ENCODE measurements around the gene VPS11.

The VPS11 gene

DNA sequence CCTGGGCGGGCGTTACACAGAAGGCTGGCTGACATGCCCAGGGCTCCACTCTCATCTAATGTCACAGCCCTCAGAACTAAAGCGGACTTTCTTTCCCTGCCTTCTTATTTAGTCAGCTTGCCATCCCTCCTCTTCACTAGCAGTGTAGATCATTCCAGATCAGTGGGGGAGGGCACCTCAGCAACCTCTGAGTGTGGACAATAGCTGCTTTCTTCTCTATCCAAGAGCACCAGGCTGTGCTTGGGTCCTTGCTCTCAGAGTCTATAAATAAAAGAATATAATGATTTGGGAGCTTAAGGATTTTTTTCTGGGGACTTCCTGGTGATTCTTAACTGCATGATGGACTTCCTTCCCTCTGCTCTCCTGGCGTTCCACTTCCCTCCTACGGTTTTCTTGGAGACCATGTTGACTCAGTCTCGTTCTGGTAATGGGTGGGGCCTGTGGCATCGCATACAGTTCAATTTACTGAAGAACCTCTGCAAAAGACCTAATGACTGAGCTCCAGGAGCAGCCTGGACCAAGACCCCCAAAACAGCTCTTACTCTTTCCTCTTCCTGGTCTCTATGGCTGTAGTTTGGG lies 14.2 kb downstream of the VPS11 start:
- no peak for DNase-seq (ENCODE audit: low read depth in 3 of 3)

DNA sequence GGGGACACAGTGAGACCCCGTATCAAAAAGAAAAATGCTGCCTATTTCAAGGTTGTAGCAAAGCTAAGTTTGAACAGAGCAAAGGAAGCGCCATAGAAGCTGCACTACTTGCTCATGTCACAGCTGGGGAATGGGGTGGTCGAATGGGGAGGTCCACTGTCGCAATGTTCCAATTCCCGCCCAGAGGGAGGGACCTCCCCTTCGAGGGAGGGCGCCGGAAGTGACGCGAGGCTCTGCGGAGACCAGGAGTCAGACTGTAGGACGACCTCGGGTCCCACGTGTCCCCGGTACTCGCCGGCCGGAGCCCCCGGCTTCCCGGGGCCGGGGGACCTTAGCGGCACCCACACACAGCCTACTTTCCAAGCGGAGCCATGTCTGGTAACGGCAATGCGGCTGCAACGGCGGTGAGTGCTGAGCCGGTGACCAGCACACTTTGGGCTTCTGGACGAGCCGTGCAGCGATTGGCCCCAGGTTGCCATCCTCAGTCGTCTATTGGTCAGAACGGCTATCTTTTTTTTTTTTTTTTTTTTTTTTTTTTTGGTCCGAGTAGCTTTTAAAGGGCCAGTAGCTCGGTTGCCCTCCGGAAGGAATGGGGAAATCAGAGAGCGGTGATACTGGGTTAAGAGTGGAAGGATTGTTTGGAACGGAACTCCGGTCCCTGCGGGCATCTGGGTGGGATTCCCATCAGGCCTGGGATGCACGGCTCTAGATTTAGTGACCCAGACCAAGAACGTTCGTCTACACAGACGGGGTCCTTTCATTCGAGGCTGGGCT lies 17.2 kb downstream of the VPS11 start, which contains the start of gene HMBS:
Gene HMBS (plus strand): TSS at position 219 of the 774 bp plus-strand sequence. CDS start 153 bp downstream, at position 372.
- peak; percentile 74 to 86 (median 86) for DNase-seq (ENCODE audit: low read depth in 3 of 3)

DNA sequence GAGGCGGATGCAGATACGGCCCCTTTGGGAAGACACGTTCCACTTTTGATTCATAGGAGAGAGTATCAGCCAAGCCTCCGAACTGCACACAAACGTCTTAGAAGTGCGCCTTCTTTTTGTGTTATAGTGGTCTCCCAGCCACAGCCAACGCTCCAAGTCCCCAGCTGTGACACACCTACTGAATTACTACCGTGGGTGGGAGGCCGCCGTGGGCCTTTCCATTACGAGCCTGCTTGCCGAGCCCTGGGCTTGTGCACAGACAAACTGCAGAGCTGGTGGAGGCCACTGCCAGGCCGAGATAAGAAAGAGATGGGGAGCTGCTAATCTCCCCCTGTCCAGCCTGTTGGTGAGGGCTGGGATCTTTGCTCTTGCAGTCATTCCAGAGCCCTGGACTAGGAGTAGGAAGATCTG lies 17.8 kb downstream of the VPS11 start:
- DNase-seq (ENCODE audit: low read depth in 3 of 3): peak in 2 of 3 experiments; percentile 26 to 48

GRCh38 chr11:119087123-119087522 lies 19.5 kb downstream of the VPS11 start:
- DNase-seq (ENCODE audit: low read depth in 3 of 3): no peak

DNA sequence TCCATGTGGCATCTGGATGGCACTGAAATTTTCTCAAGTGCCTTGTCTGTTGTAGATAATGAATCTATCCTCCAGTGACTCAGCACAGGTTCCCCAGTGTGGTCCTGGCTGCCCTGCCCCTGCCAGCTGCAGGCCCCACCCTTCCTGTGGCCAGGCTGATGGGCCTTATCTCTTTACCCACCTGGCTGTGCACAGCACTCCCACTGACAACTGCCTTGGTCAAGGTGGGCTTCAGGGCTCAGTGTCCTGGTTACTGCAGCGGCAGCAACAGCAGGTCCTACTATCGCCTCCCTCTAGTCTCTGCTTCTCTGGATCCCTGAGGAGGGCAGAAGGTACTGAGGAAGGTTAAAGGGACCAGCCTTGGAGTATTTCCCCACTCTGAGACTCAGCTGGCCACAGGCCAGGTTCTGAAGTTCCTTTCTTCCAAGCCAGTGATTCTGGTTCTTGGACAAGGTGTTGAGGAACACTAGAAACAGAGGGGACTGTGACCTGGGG lies 20.2 kb downstream of the VPS11 start:
- DNase-seq (ENCODE audit: low read depth in 3 of 3): no peak

- no peak for DNase-seq (ENCODE audit: low read depth in 3 of 3)
Observed at GRCh38 chr11:119088406-119088805, 20.8 kb downstream of the VPS11 start.

DNA sequence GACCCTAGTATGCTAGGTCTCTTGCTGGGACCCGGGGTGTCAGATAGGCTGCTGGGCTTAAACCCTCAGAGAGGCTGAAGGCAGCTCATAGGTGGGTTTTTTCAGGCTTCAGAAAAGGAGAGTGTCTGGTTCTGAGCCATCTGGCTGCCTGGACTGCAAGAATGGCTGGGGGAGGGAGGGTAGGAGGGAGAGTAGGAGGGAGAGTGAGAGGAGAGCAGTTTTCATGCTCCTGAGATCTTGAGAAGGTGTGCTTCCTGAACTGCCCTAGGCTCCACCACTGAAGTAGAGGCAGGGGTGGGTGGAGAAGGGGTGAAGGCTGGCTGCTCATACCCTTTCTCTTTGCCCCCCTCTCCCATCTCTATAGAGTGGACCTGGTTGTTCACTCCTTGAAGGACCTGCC lies 21.7 kb downstream of the VPS11 start:
- no peak for DNase-seq (ENCODE audit: low read depth in 3 of 3)

- no peak for DNase-seq (ENCODE audit: low read depth in 3 of 3)
Observed at GRCh38 chr11:119091178-119091577, 23.6 kb downstream of the VPS11 start.

DNA sequence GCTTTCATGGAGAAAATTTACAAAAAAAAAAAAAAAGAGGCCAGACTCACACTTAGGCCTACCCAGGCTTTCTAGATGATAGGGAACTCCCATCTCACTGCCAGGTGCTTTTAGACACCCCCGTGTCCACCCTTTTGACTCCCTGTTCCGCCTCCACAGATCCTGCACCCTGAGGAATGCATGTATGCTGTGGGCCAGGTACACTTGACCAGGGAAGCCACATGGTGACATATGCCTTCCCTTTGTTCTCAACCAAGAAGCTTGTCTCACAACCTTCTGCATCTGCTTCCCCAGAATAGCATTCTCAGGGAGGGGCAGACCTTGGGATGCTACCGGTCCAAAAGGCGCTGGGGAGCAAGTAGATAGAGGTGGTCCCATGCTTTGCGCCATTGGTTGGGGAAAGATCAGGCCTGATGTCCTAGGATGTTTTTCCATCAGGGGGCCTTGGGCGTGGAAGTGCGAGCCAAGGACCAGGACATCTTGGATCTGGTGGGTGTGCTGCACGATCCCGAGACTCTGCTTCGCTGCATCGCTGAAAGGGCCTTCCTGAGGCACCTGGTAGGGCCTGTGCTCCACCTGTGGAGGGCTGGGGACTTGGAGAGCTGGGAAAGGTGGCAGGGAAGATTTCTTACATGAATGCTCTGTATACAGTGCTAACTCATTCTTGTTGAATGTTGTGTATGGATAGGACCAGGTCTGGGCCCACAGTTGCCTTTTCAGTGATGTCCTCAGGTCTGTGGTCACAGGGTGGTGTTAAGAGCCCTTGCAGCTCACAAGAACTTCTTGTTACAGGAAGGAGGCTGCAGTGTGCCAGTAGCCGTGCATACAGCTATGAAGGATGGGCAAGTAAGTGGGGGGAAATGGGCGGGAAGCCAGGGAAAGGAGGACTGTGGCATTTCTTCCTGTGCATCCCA lies 24.6 kb downstream of the VPS11 start:
- no peak for DNase-seq (ENCODE audit: low read depth in 3 of 3)

DNA sequence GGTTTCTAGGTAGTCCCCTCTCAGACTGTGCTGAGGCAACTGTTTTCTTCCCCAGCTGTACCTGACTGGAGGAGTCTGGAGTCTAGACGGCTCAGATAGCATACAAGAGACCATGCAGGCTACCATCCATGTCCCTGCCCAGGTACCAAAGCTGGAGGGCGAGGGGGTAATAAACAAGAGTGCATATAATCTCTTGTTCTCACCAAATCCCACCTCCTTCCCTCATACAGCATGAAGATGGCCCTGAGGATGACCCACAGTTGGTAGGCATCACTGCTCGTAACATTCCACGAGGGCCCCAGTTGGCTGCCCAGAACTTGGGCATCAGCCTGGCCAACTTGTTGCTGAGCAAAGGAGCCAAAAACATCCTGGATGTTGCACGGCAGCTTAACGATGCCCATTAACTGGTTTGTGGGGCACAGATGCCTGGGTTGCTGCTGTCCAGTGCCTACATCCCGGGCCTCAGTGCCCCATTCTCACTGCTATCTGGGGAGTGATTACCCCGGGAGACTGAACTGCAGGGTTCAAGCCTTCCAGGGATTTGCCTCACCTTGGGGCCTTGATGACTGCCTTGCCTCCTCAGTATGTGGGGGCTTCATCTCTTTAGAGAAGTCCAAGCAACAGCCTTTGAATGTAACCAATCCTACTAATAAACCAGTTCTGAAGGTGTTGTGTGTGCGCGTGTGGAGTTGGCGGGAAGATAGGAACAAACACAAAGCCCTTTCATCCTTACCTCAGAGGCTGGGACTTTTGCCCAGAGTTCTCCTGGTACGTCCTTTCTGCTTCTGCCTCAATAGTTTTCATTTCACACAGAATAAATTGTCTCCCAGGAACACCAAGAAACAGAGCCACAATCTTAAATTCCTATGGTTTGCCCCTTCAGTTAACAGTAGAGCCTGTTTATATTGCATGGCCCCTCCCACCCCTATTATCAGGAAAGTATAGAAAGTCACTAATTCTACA lies 25.5 kb downstream of the VPS11 start:
- DNase-seq (ENCODE audit: low read depth in 3 of 3): no peak

DNA sequence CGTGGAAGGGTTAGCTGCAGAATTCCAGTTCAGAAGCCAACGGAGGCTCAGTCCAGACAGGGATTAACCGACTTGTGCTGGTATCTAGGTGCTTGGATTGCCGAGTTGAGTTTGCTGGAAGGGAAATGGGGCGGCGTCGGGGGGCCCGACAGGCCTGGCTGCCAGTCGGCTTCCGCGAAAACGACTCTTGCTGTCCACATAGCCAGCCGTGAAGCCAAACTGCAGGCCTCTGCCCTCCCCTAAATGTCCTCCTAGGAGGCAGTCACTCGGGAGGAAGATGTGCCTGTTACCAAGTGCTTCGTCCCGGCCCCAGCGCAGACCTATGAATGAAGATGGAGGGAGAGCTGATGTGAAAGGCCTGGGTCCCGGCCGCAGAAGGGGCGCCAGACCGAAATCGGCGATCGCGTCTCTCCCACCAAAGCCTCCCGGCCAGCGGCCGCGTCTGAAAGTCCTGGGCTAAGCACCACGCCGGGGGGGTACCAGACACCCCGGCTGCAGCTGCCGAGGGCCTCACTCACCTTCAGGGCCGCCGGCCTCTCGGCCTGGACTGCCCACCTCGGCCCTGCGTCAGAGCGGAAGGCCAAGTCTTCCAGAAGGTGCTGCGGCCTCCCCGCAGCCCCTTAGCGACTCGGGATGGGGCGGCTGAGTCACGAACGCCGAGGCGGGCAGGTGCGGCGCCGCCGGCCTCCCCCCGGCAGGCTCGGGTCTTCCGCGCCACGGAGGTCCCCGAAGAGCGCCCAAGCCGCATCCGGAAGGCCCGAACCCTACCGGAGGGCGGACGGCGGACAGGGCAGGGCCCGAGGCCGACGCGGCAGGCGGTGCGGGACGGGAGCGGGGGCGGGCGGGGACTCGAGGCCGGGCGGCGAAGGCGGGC lies 26.6 kb downstream of the VPS11 start:
- peak in 2 of 3 experiments; percentile 29 to 41 for DNase-seq (ENCODE audit: low read depth in 3 of 3)

DNA sequence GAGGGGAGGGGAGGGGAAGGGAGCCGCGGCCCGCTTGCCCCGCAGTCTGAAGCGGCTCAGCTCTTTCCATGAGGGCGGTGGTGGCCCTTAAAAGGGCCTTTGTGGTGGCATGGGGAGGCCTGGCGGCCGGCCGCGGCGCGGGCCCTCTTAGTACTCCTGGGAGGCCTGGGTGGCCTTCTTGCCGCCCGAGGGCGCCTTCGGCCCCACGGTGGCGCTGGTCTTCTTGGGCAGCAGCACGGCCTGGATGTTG lies 27.1 kb downstream of the VPS11 start:
- peak in 1 of 3 experiments; percentile 35 for DNase-seq (ENCODE audit: low read depth in 3 of 3)

DNA sequence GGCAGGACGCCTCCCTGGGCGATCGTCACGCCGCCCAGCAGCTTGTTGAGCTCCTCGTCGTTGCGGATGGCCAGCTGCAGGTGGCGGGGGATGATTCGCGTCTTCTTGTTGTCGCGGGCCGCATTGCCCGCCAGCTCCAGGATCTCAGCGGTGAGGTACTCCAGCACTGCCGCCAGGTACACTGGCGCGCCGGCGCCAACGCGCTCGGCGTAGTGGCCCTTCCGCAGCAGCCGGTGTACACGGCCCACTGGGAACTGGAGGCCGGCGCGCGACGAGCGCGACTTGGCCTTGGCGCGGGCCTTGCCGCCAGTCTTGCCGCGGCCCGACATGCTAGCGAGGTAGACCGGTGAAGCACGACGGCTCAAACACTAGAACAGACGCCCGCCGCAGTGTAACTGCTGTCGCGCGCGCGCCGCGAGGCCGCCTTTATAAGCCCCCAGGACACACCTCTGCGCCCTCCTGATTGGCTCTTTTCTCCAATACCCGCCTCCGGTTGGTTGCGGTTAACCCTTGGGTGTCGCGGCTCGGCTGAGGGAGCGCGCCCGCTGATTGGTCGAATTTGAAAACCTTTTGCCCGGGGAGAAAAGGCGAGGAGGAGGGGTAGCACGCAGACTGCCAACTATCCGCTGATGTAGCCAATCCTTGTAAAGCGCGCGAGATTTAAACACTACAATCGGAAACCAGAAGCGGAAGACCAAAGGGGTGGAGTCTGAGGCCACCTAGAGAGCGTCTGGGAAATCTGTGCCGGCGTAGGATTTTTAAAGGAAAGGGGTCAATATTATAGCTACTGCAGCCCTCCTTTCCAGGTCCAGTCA lies 27.7 kb downstream of the VPS11 start:
- peak; percentile 96 to 99 (median 99) for DNase-seq (ENCODE audit: low read depth in 3 of 3)

DNA sequence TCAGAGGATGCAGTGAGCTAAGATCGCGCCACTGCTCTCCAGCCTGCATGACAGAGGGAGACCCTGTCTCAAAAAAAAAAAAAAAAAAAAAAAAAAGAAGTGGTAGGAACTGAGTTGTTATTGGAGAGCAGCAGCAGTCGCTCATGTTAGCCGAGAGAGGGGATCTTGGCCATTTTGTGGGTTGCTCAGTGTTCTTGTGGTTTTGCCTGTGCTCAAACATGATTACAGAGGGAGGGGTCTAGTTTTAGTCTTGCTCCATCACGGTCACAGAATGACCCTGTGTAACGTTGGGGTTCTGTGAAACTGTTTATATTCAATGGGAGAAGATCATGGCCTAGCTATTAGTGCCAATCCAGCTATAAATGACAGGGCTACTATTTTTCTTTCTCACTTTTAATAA lies 32.1 kb downstream of the VPS11 start:
- no peak for DNase-seq (ENCODE audit: low read depth in 3 of 3)

DNA sequence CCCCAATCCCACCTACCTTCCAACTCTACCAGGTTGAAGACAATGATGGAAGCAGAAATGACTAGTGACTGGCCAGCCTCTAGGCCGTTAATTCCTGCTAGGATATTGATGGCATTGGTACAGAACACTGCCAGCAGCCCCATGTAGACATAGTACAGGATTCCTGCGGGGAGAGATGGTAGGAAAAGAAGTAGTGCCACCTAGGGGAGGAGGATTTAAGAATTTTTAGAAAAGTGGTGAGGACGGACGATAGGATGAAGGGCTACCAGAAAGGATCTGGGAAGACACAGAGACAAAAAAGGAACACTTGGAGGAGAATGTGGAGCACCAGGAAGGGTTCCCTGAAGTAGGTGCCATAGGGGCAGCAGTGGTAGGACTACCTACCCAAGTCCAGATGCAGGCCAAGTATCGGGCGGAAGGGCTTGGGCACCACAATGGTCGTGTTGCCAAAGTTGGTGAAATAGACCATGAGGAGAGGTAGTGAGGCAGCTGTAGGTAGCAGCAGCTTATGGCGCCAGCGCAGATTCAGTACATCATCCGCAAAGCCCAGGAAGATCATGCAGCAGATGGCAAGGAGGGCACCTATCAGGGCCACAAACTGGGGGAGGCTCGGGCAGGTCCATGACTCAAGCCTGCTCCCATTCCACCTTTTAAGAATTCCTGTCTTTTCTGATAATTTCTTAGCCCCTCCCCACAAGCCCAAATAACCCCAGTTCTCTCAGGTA lies 32.8 kb downstream of the VPS11 start:
- DNase-seq (ENCODE audit: low read depth in 3 of 3): no peak

- no peak for DNase-seq (ENCODE audit: low read depth in 3 of 3)
Observed at GRCh38 chr11:119100994-119101758, 33.6 kb downstream of the VPS11 start.

DNA sequence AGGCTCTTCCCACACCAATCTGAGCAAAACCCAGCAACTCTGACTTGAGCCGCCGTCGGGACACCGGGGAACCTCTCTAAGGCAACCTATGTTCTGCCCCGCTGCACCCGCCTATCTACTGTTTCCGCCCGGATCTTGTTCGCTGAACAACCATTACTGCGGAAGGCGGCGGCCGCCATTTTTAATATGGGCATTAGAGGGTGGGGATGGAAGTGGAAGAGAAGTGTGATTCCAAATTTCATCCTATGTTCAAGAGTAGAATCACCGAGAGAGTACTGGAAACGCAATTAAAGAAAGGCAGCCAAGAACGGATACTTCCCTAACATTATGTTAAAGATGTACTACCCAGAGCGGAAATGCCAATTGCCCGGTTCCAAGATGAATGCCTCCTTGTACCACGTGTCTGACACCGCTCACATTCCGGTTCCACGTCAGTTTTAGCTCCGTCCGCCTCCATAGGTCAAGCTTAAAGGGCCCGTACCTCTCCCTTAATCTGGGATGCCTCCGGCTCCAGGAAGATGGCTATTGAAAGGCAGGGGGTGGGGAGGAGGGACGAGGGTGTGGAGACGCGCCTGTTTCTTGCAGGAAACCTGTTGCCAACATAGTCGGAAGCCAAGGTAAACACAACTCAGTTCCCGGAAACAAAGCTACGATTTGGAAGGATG lies 34.3 kb downstream of the VPS11 start, which contains the start of gene DPAGT1:
Gene DPAGT1 (minus strand): TSS at position 95 of the 665 bp plus-strand sequence. CDS start 198 bp downstream, outside the sequence.
- peak; percentile 65 to 78 (median 67) for DNase-seq (ENCODE audit: low read depth in 3 of 3)
